Esophagus squamous epithelium (tissue), 4 donors: Measurements from ENCODE around the gene CORO7.

Source experiments
- CTCF ChIP-seq, 6 experiments: fragments of 450-650 bp in 4 of 6; fragments of 200-600 bp in 2 of 6; sonication (generic) in 2 of 6; IDR thresholded peaks; one replicate each; pipeline ENCODE4 v1.5.1; 2016 to 2019; ENCODE audit warnings: antibody characterized with exemption in 6 of 6, mild to moderate bottlenecking in 4 of 6, moderate library complexity in 4 of 6
- POLR2A ChIP-seq, 4 donors: fragments of 450-650 bp; IDR thresholded peaks; one replicate each; pipeline ENCODE4 v1.6.1; 2017; ENCODE audit warnings: antibody characterized with exemption in 4 of 4, mild to moderate bottlenecking in 4 of 4, moderate library complexity in 3 of 4

GRCh38 chr16:4370570-4371356, 45.6 kb downstream of the CORO7 start:
- TF ChIP-seq CTCF (IDR thresholded peaks at IDR 0.05) (no peak), POLR2A (IDR thresholded peaks at IDR 0.05) (no peak)
